SU-DHL-6 (cell line): ENCODE data around the gene ERBB2.

Experiments
- EZH2phosphoT487 ChIP-seq: fragments of 200-600 bp; sonication (generic), shearing (Covaris generic); conservative IDR thresholded peaks from 2 replicates; pipeline ENCODE4 v1.6.1; 2018; ENCODE audit warnings: mild to moderate bottlenecking, antibody characterized with exemption, low read length, moderate library complexity, mixed read lengths
- TF ChIP-seq, protein P1 (sequence below): fragments of 200-600 bp; sonication (generic); IDR thresholded peaks from one replicate; pipeline ENCODE4 v1.5.1; 2017; ENCODE audit warnings: antibody characterized with exemption, mild to moderate bottlenecking, low read length, moderate library complexity; ENCODE audit not compliant: insufficient read depth, poor library complexity, severe bottlenecking

DNA sequence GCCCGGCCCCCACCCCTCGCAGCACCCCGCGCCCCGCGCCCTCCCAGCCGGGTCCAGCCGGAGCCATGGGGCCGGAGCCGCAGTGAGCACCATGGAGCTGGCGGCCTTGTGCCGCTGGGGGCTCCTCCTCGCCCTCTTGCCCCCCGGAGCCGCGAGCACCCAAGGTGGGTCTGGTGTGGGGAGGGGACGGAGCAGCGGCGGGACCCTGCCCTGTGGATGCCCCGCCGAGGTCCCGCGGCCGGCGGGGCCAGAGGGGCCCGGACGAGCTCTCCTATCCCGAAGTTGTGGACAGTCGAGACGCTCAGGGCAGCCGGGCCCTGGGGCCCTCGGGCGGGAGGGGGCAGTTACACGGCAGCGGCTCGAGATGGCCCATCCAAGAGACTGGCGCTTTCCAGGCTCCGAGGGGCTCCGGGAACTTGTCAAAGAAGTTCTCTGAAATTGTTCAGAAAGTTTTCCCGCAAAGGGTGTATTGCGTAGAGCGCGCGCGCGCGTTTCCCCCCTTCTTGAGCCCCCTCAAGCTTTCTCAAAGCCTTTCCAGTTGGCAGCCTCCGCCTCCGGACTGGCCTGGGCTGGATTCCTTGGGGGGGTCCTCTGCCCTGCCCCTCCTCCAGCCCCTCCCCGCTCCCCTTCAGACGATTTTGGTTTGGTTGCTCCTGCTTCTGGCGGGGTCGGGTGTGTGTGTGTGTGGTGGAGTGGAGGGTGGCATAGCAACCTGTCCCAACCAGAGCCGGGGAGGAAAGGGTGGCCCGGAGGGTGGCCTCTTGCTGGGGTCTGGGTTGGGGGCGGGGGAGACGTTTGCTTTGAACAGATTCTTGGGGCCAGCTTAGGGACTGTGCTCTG, 504 bp downstream of the ERBB2 start:
- TF ChIP-seq, protein P1, sequence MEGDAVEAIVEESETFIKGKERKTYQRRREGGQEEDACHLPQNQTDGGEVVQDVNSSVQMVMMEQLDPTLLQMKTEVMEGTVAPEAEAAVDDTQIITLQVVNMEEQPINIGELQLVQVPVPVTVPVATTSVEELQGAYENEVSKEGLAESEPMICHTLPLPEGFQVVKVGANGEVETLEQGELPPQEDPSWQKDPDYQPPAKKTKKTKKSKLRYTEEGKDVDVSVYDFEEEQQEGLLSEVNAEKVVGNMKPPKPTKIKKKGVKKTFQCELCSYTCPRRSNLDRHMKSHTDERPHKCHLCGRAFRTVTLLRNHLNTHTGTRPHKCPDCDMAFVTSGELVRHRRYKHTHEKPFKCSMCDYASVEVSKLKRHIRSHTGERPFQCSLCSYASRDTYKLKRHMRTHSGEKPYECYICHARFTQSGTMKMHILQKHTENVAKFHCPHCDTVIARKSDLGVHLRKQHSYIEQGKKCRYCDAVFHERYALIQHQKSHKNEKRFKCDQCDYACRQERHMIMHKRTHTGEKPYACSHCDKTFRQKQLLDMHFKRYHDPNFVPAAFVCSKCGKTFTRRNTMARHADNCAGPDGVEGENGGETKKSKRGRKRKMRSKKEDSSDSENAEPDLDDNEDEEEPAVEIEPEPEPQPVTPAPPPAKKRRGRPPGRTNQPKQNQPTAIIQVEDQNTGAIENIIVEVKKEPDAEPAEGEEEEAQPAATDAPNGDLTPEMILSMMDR: no peak
- no peak for TF ChIP-seq EZH2phosphoT487
